Measurements from ENCODE around the gene ZDHHC11B.
"Not testable (repeated sequence)": the region's sequence is repeated elsewhere in the genome, so short reads cannot be mapped to it uniquely, and the experiment has no call there.

Gene ZDHHC11B

DNA sequence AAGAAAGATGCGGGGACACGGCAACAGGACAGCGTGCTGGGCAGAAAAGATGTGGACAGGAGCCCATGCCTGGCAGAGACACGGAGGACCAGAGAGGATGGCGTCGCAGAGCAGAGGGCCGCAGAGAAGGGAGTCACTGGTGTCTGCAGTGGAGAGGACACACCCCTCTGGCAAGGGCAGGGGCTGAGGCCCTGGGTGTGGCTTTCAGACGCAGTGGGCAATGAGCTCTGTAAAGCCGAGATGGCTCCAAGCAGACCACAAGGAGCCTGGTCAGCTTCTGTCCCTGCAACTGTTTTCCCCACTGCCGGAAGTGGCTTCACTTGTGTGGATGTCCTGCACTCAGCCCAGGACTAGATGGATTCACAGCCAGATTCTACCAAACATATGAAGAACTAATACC lies 4.2 kb upstream of the ZDHHC11B start:
- DNase-seq; H3K9me3 ChIP-seq; H3K27me3 ChIP-seq; H3K4me3 ChIP-seq; H3K36me3 ChIP-seq; H3K27ac ChIP-seq; intact Hi-C loops (cut with DNase I; ENCODE audit: low total_unique reads): not testable (repeated sequence)
- H3K4me1 ChIP-seq, result peaks cover 0 to 19% (median 9%) of the 10 kb centered on the region in 4 donors

DNA sequence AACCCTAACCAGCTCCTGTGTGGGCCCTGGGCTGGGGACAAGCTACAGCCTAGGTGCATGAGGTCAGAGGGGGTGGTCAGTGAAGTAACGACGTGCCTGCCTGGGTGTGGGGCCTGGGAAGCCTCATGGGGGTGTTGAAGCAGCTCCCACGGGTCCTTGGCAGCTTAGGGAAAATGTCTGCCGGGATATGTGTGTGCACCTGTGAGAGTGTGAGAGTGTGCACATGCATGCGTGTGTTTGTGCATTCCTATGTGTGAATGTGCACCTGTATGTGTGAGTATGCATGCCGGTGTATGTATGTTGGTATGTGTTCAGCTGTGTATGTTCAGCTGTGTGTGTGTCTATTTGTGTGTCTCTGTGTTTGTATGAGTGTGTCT lies 3.3 kb upstream of the ZDHHC11B start:
- H3K36me3 ChIP-seq; H3K4me3 ChIP-seq; DNase-seq; intact Hi-C loops (cut with DNase I; ENCODE audit: low total_unique reads); H3K27ac ChIP-seq; H3K9me3 ChIP-seq; H3K27me3 ChIP-seq: not testable (repeated sequence)
- H3K4me1 ChIP-seq, result peaks cover 0 to 28% (median 16%) of the 10 kb centered on the region in 4 donors

DNA sequence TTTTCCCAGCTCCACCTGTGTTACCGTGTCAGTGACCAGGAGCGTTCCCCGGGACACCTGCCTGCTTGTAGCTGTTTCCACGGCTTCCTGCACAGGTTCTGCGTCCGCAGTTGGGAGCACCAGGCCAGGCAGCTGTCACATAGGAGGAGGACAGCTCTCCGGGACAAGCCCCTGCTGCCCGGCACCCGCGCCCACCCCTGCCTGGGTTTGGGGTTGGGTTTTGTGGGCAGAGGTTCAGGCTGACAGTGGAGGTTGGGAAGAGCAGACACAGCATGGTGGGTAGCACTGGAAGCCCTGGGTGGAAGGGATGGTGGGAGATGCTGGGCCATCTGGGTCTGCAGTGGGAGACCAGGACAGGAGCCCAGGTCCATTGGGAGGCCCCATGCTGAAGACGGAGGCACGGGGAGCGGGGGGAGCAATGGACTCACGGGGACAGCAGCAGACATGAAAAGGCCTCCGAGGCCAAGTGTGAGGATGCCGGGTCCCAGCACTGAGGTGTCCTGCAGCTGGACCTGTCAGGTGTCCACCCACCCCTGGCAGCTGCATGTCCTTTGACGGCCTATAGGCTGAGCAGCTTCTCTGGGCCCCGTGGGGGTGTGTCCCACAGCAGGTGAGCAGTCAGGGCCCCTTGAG lies 2.8 kb upstream of the ZDHHC11B start:
- H3K27ac ChIP-seq; H3K9me3 ChIP-seq; DNase-seq; H3K36me3 ChIP-seq; intact Hi-C loops (cut with DNase I; ENCODE audit: low total_unique reads); H3K4me3 ChIP-seq; H3K27me3 ChIP-seq: not testable (repeated sequence)
- H3K4me1 ChIP-seq, result peaks cover 0 to 28% (median 16%) of the 10 kb centered on the region in 4 donors

DNA sequence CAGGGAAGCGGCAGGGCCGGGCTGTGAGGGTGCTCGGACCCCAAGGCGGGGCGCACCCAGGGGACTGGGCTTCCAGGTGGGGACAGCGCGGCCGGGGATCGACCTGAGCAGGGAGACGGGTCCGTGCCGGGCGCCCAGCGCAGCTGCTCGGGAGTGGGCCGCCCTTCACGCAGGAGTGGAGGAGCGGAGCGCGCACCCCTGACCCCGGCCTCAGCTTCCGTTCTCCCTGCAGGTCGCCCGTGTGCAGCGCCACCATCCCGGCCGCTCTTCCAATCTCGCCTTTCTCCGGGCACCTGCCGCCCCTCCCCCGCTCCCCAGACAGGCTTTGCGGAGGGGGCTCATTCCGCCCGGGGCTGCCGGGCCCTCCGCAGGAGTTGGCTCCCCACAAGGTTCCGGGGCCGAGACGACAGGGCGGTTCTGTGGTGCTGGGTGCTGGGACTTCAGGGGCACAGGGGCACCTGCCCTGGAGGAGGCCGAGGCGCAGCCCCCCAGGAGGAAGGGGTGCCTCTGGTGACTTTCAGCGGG lies 714 bp upstream of the ZDHHC11B start:
- Histone ChIP-seq H3K4me1 (peaks cover 0 to 28% (median 16%) of the 10 kb centered on the region in 4 donors), H3K27ac (peak overlapping the region in 1 of 2 donors; percentile 5), H3K4me3 (peak overlapping the region; percentile 58 to 71)
- peak in 1 of 2 donors; percentile 69 for DNase-seq
- intact Hi-C loops (cut with DNase I; ENCODE audit: low total_unique reads); H3K27me3 ChIP-seq; H3K36me3 ChIP-seq; H3K9me3 ChIP-seq: not testable (repeated sequence)

DNA sequence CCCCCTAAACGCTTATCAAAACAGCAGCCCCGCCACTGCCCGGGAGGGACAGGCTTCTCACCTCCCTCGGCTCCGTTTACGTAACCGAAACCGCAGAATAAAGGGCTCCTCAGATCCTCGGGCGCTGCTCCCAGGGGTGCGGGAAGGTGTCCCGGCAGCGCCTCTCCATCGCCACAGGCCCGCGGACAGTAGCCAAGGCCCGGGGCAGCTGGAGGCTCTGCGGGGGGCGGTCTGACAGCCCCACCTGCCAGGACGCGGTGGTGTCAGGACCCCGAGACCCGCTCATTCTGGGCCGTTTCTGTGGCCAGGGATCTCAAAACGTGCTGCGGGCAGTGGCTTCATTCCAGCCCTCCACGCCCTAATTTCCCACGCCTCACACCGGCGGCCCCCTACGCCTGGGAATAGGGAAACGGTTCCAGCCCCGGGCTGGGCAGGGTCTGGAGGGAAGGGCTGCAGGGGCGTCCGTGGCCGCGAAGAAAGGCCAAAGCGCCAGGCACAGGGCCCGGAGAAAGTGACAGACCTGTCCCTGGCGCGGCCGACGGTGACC lies 575 bp downstream of the ZDHHC11B start:
- DNase-seq, result peak in 1 of 2 donors; percentile 69

DNA sequence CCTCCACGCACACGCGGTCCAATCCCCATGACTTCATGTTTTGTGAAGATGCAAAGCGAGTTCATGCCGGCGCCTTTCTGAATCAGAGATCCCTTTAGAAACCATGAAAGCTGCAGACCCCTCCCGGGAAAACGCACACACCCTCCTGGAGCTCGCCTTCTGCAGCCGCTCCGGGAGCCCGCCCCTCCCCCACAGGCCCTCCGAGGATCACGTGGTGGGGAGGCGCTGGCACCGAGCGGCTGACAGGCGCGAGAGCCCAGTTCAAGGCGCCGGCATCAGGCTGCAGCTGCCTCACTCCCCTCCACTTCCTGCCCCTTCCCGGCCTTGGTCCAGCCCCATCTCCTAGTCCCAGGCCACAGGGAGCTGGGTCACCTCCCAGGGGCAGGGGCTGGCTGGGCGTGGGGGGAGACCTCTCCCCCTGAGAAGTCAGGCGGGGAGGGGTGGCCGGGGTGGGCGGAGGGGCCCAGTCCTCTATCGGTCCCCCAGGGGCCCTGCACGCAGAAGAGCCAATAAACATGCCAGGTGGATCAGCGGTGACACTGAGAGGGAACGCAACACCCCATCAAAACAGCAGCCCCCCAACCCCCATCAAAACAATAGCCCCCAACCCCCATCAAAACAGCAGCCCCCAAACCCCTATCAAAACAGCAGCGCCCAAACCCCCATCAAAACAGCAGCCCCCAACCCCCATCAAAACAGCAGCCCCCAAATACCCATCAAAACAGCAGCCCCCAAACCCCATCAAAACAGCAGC lies 1.3 kb downstream of the ZDHHC11B start:
- intact Hi-C loops (cut with DNase I; ENCODE audit: low total_unique reads), result loop anchor here (5.0 kb wide), 1 partner anchor 91 kb away; the partner anchor contains the start of gene TPPP
- H3K27ac ChIP-seq, result not testable (repeated sequence)

More for the DNA sequence above, 575 bp downstream of the ZDHHC11B start:
- H3K27me3 ChIP-seq, H3K9me3 ChIP-seq, H3K36me3 ChIP-seq: not testable (repeated sequence)
- intact Hi-C loops (cut with DNase I; ENCODE audit: low total_unique reads), result loop anchor here (5.0 kb wide), 1 partner anchor 92 kb away; the partner anchor contains the start of gene TPPP
- Histone ChIP-seq H3K4me3 (peak overlapping the region; percentile 58 to 71), H3K4me1 (peaks cover 0 to 28% (median 16%) of the 10 kb centered on the region in 4 donors), H3K27ac (peak overlapping the region in 1 of 2 donors; percentile 32)

DNA sequence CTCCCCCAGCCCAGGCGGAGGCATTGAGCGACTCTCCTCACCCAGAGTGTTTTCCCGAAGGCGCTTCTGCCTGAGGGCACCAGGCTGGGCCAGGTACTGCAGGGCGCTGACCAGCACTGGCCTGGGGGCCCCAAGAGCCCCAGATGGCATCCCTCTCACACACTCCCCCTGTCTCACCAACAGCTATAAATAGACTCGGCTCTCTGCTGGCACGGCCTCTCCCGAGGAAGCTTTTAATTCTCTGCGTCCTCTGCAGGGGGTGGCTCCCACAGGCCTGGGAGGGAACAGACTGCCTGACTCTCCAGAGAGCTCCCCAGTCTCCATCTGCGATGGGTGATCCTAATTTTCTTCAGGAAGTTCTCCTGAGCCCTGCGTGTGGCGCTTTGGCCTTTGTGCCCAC lies 2.2 kb downstream of the ZDHHC11B start:
- H3K9me3 ChIP-seq, H3K27me3 ChIP-seq, H3K4me3 ChIP-seq, H3K36me3 ChIP-seq, H3K27ac ChIP-seq, DNase-seq: not testable (repeated sequence)
- H3K4me1 ChIP-seq, result peaks cover 0 to 28% (median 16%) of the 10 kb centered on the region in 4 donors
- intact Hi-C loops (cut with DNase I; ENCODE audit: low total_unique reads), result loop anchor here (5.0 kb wide), 1 partner anchor 90 kb away; the partner anchor contains the start of gene TPPP

More for the DNA sequence above, 1.3 kb downstream of the ZDHHC11B start:
- H3K27me3 ChIP-seq, H3K36me3 ChIP-seq, H3K9me3 ChIP-seq: not testable (repeated sequence)
- peaks cover 0 to 28% (median 16%) of the 10 kb centered on the region in 4 donors for H3K4me1 ChIP-seq
- H3K4me3 ChIP-seq, result peak overlapping the region; percentile 58 to 71
- peak in 1 of 2 donors; percentile 83 for DNase-seq

DNA sequence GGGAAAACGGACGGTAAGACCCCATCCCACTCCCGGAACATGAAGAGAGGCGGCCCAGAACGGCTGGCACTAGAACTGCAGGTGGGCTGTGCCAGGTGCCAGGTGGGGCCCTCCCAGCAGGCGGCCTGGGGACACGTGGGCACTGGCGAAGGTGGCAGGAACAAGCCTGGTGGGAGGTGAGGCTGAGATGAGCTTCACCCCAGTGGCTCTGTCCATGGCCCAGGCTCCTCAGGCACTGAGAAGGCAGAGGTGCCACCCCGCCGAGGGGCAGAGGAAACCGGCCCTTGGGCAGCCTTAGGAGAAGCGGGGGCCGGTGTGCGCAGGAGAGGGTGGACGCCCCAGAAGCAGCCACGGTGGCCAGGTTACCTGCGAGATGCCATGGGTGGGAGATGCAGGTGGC lies 4.0 kb downstream of the ZDHHC11B start:
- intact Hi-C loops (cut with DNase I; ENCODE audit: low total_unique reads), result loop anchor here (5.0 kb wide), 1 partner anchor 88 kb away; the partner anchor contains the start of gene TPPP
- not testable (repeated sequence) for H3K4me3 ChIP-seq, H3K27ac ChIP-seq, H3K9me3 ChIP-seq, H3K27me3 ChIP-seq, H3K36me3 ChIP-seq
- DNase-seq, result peak in 1 of 2 donors; percentile 67
- peaks cover 0 to 33% (median 16%) of the 10 kb centered on the region in 4 donors for H3K4me1 ChIP-seq

DNA sequence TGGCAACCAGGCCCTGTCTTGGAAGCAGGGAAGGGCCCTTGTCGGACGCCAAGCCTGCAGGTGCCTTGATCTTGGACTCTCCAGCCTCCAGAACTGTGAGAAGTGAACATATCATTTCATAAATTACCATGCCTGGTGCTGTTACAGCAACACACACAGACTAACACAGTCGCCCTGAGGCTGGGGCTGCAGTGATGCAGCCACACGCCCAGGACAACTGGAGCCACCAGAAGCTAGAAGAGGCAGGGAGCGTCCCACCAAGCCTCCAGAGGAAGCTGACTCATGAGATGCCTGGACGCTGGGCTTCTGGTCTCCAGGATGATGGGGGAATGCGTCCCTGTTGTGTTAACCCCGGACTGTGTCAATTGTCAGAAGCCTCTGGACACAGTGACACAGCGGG lies 5.6 kb downstream of the ZDHHC11B start:
- DNase-seq; H3K27me3 ChIP-seq; H3K36me3 ChIP-seq; H3K27ac ChIP-seq; H3K4me3 ChIP-seq; H3K9me3 ChIP-seq; intact Hi-C loops (cut with DNase I; ENCODE audit: low total_unique reads): not testable (repeated sequence)
- H3K4me1 ChIP-seq, result peaks cover 0 to 17% (median 8%) of the 10 kb centered on the region in 4 donors

DNA sequence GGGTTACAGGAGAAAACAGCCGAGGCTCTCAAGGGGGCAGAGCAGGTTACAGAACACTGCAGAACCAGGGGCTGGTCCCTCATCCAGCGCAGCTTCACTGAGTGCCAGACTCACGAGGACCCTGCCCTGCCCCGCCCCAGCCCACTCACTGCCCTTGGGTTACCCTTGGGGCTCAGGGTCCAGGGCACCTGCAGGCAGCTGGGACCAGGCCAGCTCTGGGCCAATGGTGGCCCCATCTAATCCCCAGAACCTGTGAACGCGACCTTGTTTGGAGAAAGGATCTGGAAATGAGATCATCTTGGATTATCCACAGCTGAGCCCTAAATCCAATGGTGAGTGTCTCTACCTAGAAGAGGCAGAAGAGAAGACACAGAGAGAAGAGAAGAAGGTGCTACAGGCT lies 6.1 kb downstream of the ZDHHC11B start:
- H3K4me3 ChIP-seq; H3K27me3 ChIP-seq; H3K36me3 ChIP-seq; intact Hi-C loops (cut with DNase I; ENCODE audit: low total_unique reads); H3K9me3 ChIP-seq; DNase-seq; H3K27ac ChIP-seq: not testable (repeated sequence)
- H3K4me1 ChIP-seq, result peaks cover 0 to 11% (median 6%) of the 10 kb centered on the region in 4 donors

Data from tibial artery (tissue), 4 donors.